H1 (cell line): ENCODE data around the gene NUDT6. TPM values are rescaled to one million over a fixed set of nuclear protein-coding genes. Genes with fewer than 3 reads are reported as not detected.

ENCODE experiments used
- CTCF ChIA-PET: fragments of 300-600 bp; sonication (Branson Sonifier 250); formaldehyde crosslinking; loops from one replicate; lab custom pipeline; 2021; ENCODE audit not compliant: partially characterized antibody; lab: Charles Lee
- POLR2A ChIA-PET: fragments of 300-600 bp; sonication (Branson Sonifier 250); formaldehyde crosslinking; loops from one replicate; lab custom pipeline; 2021; ENCODE audit warnings: inconsistent platforms; ENCODE audit not compliant: partially characterized antibody; lab: Charles Lee
- DNase-seq, 2 experiments: peaks; one replicate each; pipeline versions ENCODE4 v3.0.0 to v3.0.0-alpha.2; 2010 to 2022; ENCODE audit warnings: low spot score in 2 of 2, low read depth in 1 of 2, mixed read lengths in 1 of 2
- FAIRE-seq: peaks from 2 replicates; lab custom pipeline; 2011; peaks lifted over from hg19 to GRCh38; lab: Jason Lieb, UNC
- H2AFZ ChIP-seq: 2 replicates; pipeline ENCODE4 v1.8.1; 2012; ENCODE audit warnings: low read length, inconsistent platforms
- H2AK5ac ChIP-seq: 2 replicates; pipeline ENCODE4 v1.6.1; 2013; ENCODE audit warnings: low read depth, low read length
- H2BK120ac ChIP-seq: replicated peaks from 2 replicates; pipeline ENCODE3; 2013; ENCODE audit warnings: low read depth, low read length, inconsistent platforms
- H2BK12ac ChIP-seq: 2 replicates; pipeline ENCODE4 v1.6.1; 2013; ENCODE audit warnings: low read depth, low read length
- H2BK15ac ChIP-seq: 2 replicates; pipeline ENCODE4 v1.6.1; 2013; ENCODE audit warnings: low read length
- H2BK20ac ChIP-seq: 2 replicates; pipeline ENCODE4 v1.6.1; 2013; ENCODE audit warnings: low read length
- H2BK5ac ChIP-seq: 2 replicates; pipeline ENCODE4 v1.6.1; 2013; ENCODE audit warnings: low read depth, low read length
- H3K14ac ChIP-seq: 2 replicates; pipeline ENCODE4 v1.6.1; 2013; ENCODE audit warnings: inconsistent platforms; ENCODE audit not compliant: insufficient read length
- H3K18ac ChIP-seq: 2 replicates; pipeline ENCODE4 v1.6.1; 2013; ENCODE audit warnings: low read length; ENCODE audit errors: extremely low read depth
- H3K23ac ChIP-seq: 2 replicates; pipeline ENCODE4 v1.6.1; 2013; ENCODE audit warnings: inconsistent platforms; ENCODE audit not compliant: insufficient read length
- H3K23me2 ChIP-seq: 2 replicates; pipeline ENCODE4 v1.6.1; 2013; ENCODE audit warnings: low read depth, low read length
- H3K27ac ChIP-seq: 2 replicates; pipeline ENCODE4 v1.6.1; 2011; ENCODE audit warnings: low read depth, low read length, inconsistent platforms
- H3K27me3 ChIP-seq, 4 experiments: replicated peaks in 1 of 4; 1 replicate in 1 of 4; 2 replicates in 3 of 4; pipeline versions ENCODE4 v1.6.1 to v1.8.1; 2011 to 2013; ENCODE audit warnings: low read length in 3 of 4, mild to moderate bottlenecking in 3 of 4, inconsistent platforms in 2 of 4, mixed read lengths in 2 of 4, moderate library complexity in 1 of 4; ENCODE audit not compliant: control insufficient read depth in 3 of 4, insufficient read depth in 3 of 4; ENCODE audit errors: extremely low read depth in 1 of 4
- H3K36me3 ChIP-seq, 4 experiments: 2 replicates each; pipeline versions ENCODE4 v1.6.1 to v1.8.1; 2011 to 2013; ENCODE audit warnings: mild to moderate bottlenecking in 4 of 4, low read length in 3 of 4, moderate library complexity in 2 of 4, control low read depth in 1 of 4, inconsistent platforms in 1 of 4; ENCODE audit not compliant: insufficient read depth in 4 of 4, control insufficient read depth in 2 of 4
- H3K4ac ChIP-seq: replicated peaks from 2 replicates; pipeline ENCODE3; 2013; ENCODE audit warnings: low read length, low read depth, mixed read lengths, inconsistent platforms; ENCODE audit not compliant: insufficient read length
- H3K4me1 ChIP-seq, 4 experiments: replicated peaks in 1 of 4; 1 replicate in 1 of 4; 2 replicates in 3 of 4; pipeline versions ENCODE4 v1.6.1 to v1.8.1; 2011 to 2013; ENCODE audit warnings: low read length in 3 of 4, inconsistent platforms in 2 of 4, mixed read lengths in 1 of 4; ENCODE audit not compliant: insufficient read depth in 4 of 4, control insufficient read depth in 3 of 4
- H3K4me2 ChIP-seq, 2 experiments: 2 replicates each; pipeline versions ENCODE4 v1.6.1 to v1.8.1; 2011 to 2013; ENCODE audit warnings: low read depth in 2 of 2, low read length in 2 of 2, control low read depth in 1 of 2, inconsistent platforms in 1 of 2, mild to moderate bottlenecking in 1 of 2; ENCODE audit not compliant: insufficient read depth in 1 of 2
- H3K4me3 ChIP-seq, 4 experiments: fragments of 200-600, 300-600 bp in 1 of 4; sonication (generic), shearing (Covaris generic), sonication (Bioruptor Twin) in 1 of 4; 2 replicates each; pipeline versions ENCODE4 v1.5.1 to v1.8.1; 2011 to 2016; ENCODE audit warnings: low read length in 4 of 4, low read depth in 3 of 4, control low read depth in 2 of 4, inconsistent platforms in 2 of 4, mild to moderate bottlenecking in 2 of 4, mixed read lengths in 1 of 4, moderate library complexity in 1 of 4; ENCODE audit not compliant: insufficient read depth in 2 of 4; ENCODE audit errors: extremely low read depth in 1 of 4
- H3K56ac ChIP-seq: replicated peaks from 2 replicates; pipeline ENCODE3; 2013; ENCODE audit warnings: low read depth, mild to moderate bottlenecking, mixed read lengths, low read length, inconsistent platforms; ENCODE audit not compliant: insufficient read length
- H3K79me1 ChIP-seq: 2 replicates; pipeline ENCODE4 v1.6.1; 2013; ENCODE audit warnings: low read depth, low read length, control low read depth
- H3K79me2 ChIP-seq, 2 experiments: 2 replicates each; pipeline versions ENCODE4 v1.6.1 to v1.8.1; 2012 to 2013; ENCODE audit warnings: low read length in 2 of 2, mild to moderate bottlenecking in 2 of 2, inconsistent platforms in 1 of 2; ENCODE audit not compliant: insufficient read depth in 2 of 2, control insufficient read depth in 1 of 2
- H3K9ac ChIP-seq, 4 experiments: replicated peaks in 1 of 4; 1 replicate in 1 of 4; 2 replicates in 3 of 4; pipeline versions ENCODE4 v1.6.1 to v1.8.1; 2011 to 2013; ENCODE audit warnings: low read depth in 3 of 4, low read length in 3 of 4, control low read depth in 2 of 4, mild to moderate bottlenecking in 2 of 4, moderate library complexity in 2 of 4, inconsistent platforms in 1 of 4; ENCODE audit errors: extremely low read depth in 1 of 4
- H3K9me3 ChIP-seq, 2 experiments: 2 replicates each; pipeline versions ENCODE4 v1.6.1 to v1.8.1; 2012 to 2013; ENCODE audit warnings: mild to moderate bottlenecking in 2 of 2, moderate library complexity in 2 of 2, control low read depth in 1 of 2, inconsistent platforms in 1 of 2, low read depth in 1 of 2, low read length in 1 of 2, mixed read lengths in 1 of 2; ENCODE audit not compliant: insufficient read depth in 2 of 2
- H4K20me1 ChIP-seq, 2 experiments: replicated peaks in 1 of 2; 2 replicates each; pipeline versions ENCODE3 to v1.8.1; 2011 to 2013; ENCODE audit warnings: inconsistent platforms in 2 of 2, low read length in 2 of 2, mild to moderate bottlenecking in 1 of 2; ENCODE audit not compliant: insufficient read depth in 2 of 2, control insufficient read depth in 1 of 2
- H4K5ac ChIP-seq: 2 replicates; pipeline ENCODE4 v1.6.1; 2013; ENCODE audit warnings: low read length, low read depth, mixed read lengths, inconsistent platforms; ENCODE audit not compliant: insufficient read length
- H4K8ac ChIP-seq: 2 replicates; pipeline ENCODE4 v1.8.0; 2013; ENCODE audit warnings: mild to moderate bottlenecking, moderate library complexity, low read length, inconsistent platforms; ENCODE audit not compliant: insufficient read depth; ENCODE audit errors: extremely low read depth
- H4K91ac ChIP-seq: replicated peaks from 2 replicates; pipeline ENCODE3; 2013; ENCODE audit warnings: low read length, mixed read lengths, inconsistent platforms; ENCODE audit not compliant: insufficient read length
- CHD2 ChIP-seq: IDR thresholded peaks from 2 replicates; pipeline ENCODE4 v1.6.1; 2012; ENCODE audit warnings: low read length, improper control_type of control experiment
- POLR2A ChIP-seq, 2 experiments: IDR thresholded peaks; 1 replicate in 1 of 2; 2 replicates in 1 of 2; pipeline ENCODE4 v1.6.1; 2011; ENCODE audit warnings: low read depth in 2 of 2, low read length in 2 of 2, mild to moderate bottlenecking in 2 of 2; ENCODE audit errors: control extremely low read depth in 1 of 2
- POLR2AphosphoS5 ChIP-seq: IDR thresholded peaks from 2 replicates; pipeline ENCODE4 v1.6.1; 2011; ENCODE audit warnings: low read depth, low read length
- TAF7 ChIP-seq: optimal IDR thresholded peaks from 2 replicates; pipeline ENCODE3; 2011; ENCODE audit warnings: low read depth, mild to moderate bottlenecking, inconsistent platforms, low read length, moderate library complexity, borderline replicate concordance
- WGBS, 2 experiments: shearing (Covaris generic) in 1 of 2; methylation state at CpG; one replicate each; pipeline versions ENCODE4 v1.1.6 to v1.1.7; 2013 to 2015; ENCODE audit warnings: low lambda C conversion rate in 2 of 2, mixed read lengths in 2 of 2, inconsistent platforms in 1 of 2, low coverage in 1 of 2, missing lambda C conversion rate in 1 of 2; ENCODE audit not compliant: insufficient replicate concordance in 2 of 2, insufficient coverage in 1 of 2, insufficient read length in 1 of 2; ENCODE audit errors: extremely low coverage in 1 of 2, missing lambda C conversion rate in 1 of 2; 5-methylcytosine and 5-hydroxymethylcytosine counted together
- polyA plus RNA-seq, 7 experiments: library from polyadenylated mRNA; depleted of rRNA in 3 of 7; stranded (reverse) in 5 of 7; unstranded in 2 of 7; fragments of >200 nt in 5 of 7; fragments of 200-250 nt in 2 of 7; gene quantifications; 1 replicate in 5 of 7; 2 replicates in 1 of 7; 4 replicates in 1 of 7; pipeline versions ENCODE4 v1.2.1 to v1.2.3, GENCODE V29; 2011 to 2013; ENCODE audit warnings: missing spikeins in 2 of 7, mixed read lengths in 2 of 7
- total RNA-seq: library from RNA; stranded (reverse); fragmentation: NEBNext Ultra II Directional; extraction: Animal tissue kit (Norgen Biotek cat#: 25700); gene quantifications from 2 replicates; pipeline ENCODE4 v1.2.1, GENCODE V29; 2021

NUDT6 gene
- total and polyA plus RNA-seq, 2 of the 8 experiments (the other 6 are each of a cell fraction or from before 2014, with no cell fraction given), result 5.0 to 12.4 TPM

DNA sequence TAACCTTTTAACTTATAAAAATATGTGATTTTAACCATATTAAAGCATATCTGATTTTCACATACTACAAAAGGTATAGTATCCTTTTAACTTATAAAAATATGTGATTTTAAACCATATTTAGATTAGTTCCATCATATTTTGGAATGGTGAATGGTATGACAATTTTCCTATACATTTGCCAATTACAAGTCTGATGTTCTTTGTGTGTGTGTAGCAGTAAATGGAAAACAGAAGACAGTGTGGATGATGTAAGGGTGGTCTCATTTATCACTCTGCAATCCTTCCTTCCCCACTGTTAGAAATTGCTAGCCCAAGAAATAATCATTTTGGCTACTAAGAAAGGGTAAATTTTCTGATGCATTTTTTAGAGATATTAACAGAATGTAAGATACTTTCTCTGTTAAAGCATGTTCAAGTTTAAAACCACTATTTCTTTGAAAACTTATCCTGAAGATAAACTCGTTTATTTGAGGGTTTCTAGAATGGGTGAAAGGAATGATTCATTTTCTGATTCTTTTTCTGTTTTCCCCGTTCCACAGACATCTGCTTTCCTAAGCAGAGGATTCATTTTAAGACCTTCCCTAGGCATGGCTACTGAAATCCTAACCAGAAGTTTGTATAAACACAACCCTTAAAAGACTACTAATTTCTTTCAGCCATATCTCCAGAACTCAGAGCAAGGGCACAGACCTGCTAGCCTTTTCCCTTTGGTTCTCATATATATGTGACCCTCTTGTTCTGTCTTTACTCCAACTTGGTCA, 21.0 kb downstream of the NUDT6 start:
- H2AFZ ChIP-seq, result no peak overlapping the region
- H3K4me1 ChIP-seq, result peaks cover 0 to 9% (median 4%) of the 10 kb centered on the region in 4 experiments; a peak in 3 of 7 replicates
- peaks cover 0 to 17% (median 2%) of the 10 kb centered on the region in 4 experiments; a peak in 3 of 8 replicates for H3K36me3 ChIP-seq
- H2AK5ac ChIP-seq, result no peak overlapping the region
- no peak overlapping the region for H3K4me2 ChIP-seq
- H2BK15ac ChIP-seq, result no peak overlapping the region
- POLR2A ChIA-PET, result interaction anchor here (0.9 to 3.7 kb wide), 3 partner anchors 10 to 19 kb away, joined by 3 to 32 read pairs (median 28); partner anchors contain the start of gene NUDT6
- H4K91ac ChIP-seq, result no peak overlapping the region
- H3K27me3 ChIP-seq, result no peaks in the 10 kb centered on the region
- no peaks in the 10 kb centered on the region for H4K20me1 ChIP-seq
- H3K23ac ChIP-seq, result no peak overlapping the region
- no peak overlapping the region for H2BK20ac ChIP-seq
- no peaks in the 10 kb centered on the region for H3K79me2 ChIP-seq
- no peak overlapping the region for H3K4ac ChIP-seq
- no peak overlapping the region for H2BK5ac ChIP-seq
- no peak overlapping the region for H2BK12ac ChIP-seq
- no peaks in the 10 kb centered on the region for H3K79me1 ChIP-seq
- no peak overlapping the region for H3K14ac ChIP-seq
- H4K8ac ChIP-seq, result no peak overlapping the region
- H3K9me3 ChIP-seq, result no peaks in the 10 kb centered on the region
- no peak overlapping the region for H3K4me3 ChIP-seq
- no peak overlapping the region for H3K18ac ChIP-seq
- H3K27ac ChIP-seq, result no peak overlapping the region
- FAIRE-seq (no peak), DNase-seq (no peak)
- CTCF ChIA-PET, result interaction anchor here (0.8 kb wide), 1 partner anchor 21 kb away, joined by 3 read pairs; the partner anchor contains the start of gene NUDT6
- 84% methylated on average over 2 of the region's 2 CpGs; no CpG with 5 or more reads in 1 of the 2 experiments for WGBS, 2 experiments
- TF ChIP-seq POLR2AphosphoS5, result peak; percentile 55; the same call in 1 of the 2 replicates
- TF ChIP-seq CHD2, result no peak
- no peak for TF ChIP-seq TAF7
- peak; percentile 1 to 26; a peak in 2 of 3 replicates for TF ChIP-seq POLR2A (IDR thresholded peaks at IDR 0.05; ENCODE audit: control extremely low read depth in 1 of 2, low read depth in 2 of 2, low read length in 2 of 2)
- no peaks in the 10 kb centered on the region for H3K23me2 ChIP-seq
- no peak overlapping the region for H2BK120ac ChIP-seq
- H4K5ac ChIP-seq, result no peak overlapping the region
- H3K9ac ChIP-seq, result no peak overlapping the region
- H3K56ac ChIP-seq, result no peak overlapping the region
